A673 (cell line): ENCODE measurements around the gene CTNNA3. TPM values are rescaled to one million over a fixed set of nuclear protein-coding genes. Genes with fewer than 3 reads are reported as not detected.

Experiments used
- BruUV-seq: library from RNA; stranded (reverse); fragments of 400-500 nt; replicated peaks from 2 replicates; lab custom pipeline; 2021; lab: Mats Ljungman, UMichigan
- CTCF ChIA-PET: fragments of 300-600 bp; sonication (Branson Sonifier 250); formaldehyde crosslinking; loops from one replicate; lab custom pipeline; 2022; ENCODE audit warnings: antibody characterized with exemption; lab: Charles Lee
- POLR2A ChIA-PET: fragments of 300-600 bp; sonication (Branson Sonifier 250); formaldehyde crosslinking; loops from one replicate; lab custom pipeline; 2022; ENCODE audit warnings: antibody characterized with exemption; ENCODE audit not compliant: low non-redundant PET; lab: Charles Lee
- DNase-seq: peaks from one replicate; pipeline ENCODE4 v3.0.0-alpha.2; 2015; ENCODE audit warnings: low spot score
- H3K27ac ChIP-seq: fragments of 200-600 bp; sonication (generic); 2 replicates; pipeline ENCODE4 v1.5.1; 2016; ENCODE audit warnings: mixed run types, low read depth, mild to moderate bottlenecking, mixed read lengths, antibody characterized with exemption, low read length; ENCODE audit not compliant: poor library complexity, severe bottlenecking
- H3K27me3 ChIP-seq: fragments of 200-600 bp; sonication (generic); replicated peaks from 2 replicates; pipeline ENCODE4 v1.6.1; 2017; ENCODE audit warnings: mixed run types, low read depth, mild to moderate bottlenecking, mixed read lengths, antibody characterized with exemption, low read length; ENCODE audit not compliant: insufficient read depth, poor library complexity
- H3K36me3 ChIP-seq: fragments of 200-600 bp; sonication (generic); 2 replicates; pipeline ENCODE4 v1.6.1; 2016; ENCODE audit warnings: mixed run types, mild to moderate bottlenecking, mixed read lengths, antibody characterized with exemption, low read length; ENCODE audit not compliant: insufficient read depth, poor library complexity, severe bottlenecking
- H3K4me1 ChIP-seq: fragments of 200-600 bp; sonication (generic); 2 replicates; pipeline ENCODE4 v1.6.1; 2017; ENCODE audit warnings: mixed run types, mild to moderate bottlenecking, mixed read lengths, antibody characterized with exemption, low read length; ENCODE audit not compliant: insufficient read depth, poor library complexity, severe bottlenecking
- H3K4me3 ChIP-seq: fragments of 200-600 bp; sonication (generic); 2 replicates; pipeline ENCODE4 v1.5.1; 2016; ENCODE audit warnings: low read depth, mixed run types, mild to moderate bottlenecking, mixed read lengths, low read length; ENCODE audit not compliant: poor library complexity, severe bottlenecking
- H3K9me3 ChIP-seq: fragments of 200-600 bp; sonication (generic); 2 replicates; pipeline ENCODE4 v1.6.1; 2016; ENCODE audit warnings: mixed run types, low read depth, mild to moderate bottlenecking, mixed read lengths, antibody characterized with exemption, low read length; ENCODE audit not compliant: poor library complexity, severe bottlenecking
- EZH2 ChIP-seq: fragments of 200-600 bp; sonication (generic); IDR thresholded peaks from 2 replicates; pipeline ENCODE4 v1.6.1; 2017; ENCODE audit warnings: borderline replicate concordance, low read depth, mild to moderate bottlenecking, mixed read lengths, antibody characterized with exemption, low read length; ENCODE audit not compliant: poor library complexity, severe bottlenecking
- intact Hi-C: fragments of 100-400 bp; cut with micrococcal nuclease; formaldehyde crosslinking; loops from one replicate; pipeline ENCODE4 v1.10.0; 2022; ENCODE audit not compliant: unreplicated experiment
- total RNA-seq: library from RNA; stranded (reverse); gene quantifications from 2 replicates; pipeline ENCODE4 v1.2.3, GENCODE V29; 2021
- TF ChIP-seq, protein P1 (sequence below): fragments of 300-800, 200-600 bp; sonication (generic); conservative IDR thresholded peaks from 2 replicates; pipeline ENCODE4 v1.5.1; 2017; ENCODE audit warnings: low read depth, mild to moderate bottlenecking, antibody characterized with exemption, low read length, moderate library complexity, mixed read lengths

The CTNNA3 gene
- total RNA-seq, 1 experiment from 2014 or later = not detected

DNA sequence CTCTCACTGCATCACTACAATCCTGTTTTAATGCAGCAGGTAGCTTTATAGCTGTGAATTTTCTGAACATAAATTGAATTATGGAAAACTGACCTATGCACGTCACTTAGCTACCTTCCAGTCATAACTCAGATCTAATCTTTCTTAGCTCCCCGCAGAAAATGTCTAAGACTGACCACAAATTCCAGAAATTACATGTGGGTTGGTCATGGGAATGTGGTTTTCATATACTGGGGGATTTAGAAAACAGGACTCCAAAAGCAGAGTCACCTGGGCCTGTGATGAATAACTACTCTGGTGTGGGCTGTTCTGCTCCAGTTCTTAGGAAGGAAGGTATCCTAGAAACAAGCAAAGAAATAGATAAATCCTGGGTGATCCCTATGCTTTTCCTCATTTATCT, 948.5 kb downstream of the CTNNA3 start:
- no peak for TF ChIP-seq EZH2
- TF ChIP-seq, protein P1, sequence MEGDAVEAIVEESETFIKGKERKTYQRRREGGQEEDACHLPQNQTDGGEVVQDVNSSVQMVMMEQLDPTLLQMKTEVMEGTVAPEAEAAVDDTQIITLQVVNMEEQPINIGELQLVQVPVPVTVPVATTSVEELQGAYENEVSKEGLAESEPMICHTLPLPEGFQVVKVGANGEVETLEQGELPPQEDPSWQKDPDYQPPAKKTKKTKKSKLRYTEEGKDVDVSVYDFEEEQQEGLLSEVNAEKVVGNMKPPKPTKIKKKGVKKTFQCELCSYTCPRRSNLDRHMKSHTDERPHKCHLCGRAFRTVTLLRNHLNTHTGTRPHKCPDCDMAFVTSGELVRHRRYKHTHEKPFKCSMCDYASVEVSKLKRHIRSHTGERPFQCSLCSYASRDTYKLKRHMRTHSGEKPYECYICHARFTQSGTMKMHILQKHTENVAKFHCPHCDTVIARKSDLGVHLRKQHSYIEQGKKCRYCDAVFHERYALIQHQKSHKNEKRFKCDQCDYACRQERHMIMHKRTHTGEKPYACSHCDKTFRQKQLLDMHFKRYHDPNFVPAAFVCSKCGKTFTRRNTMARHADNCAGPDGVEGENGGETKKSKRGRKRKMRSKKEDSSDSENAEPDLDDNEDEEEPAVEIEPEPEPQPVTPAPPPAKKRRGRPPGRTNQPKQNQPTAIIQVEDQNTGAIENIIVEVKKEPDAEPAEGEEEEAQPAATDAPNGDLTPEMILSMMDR = no peak
- no peaks in the 10 kb centered on the region for H3K4me1 ChIP-seq
- no peaks in the 10 kb centered on the region for H3K36me3 ChIP-seq
- BruUV-seq = no TSS peak
- POLR2A ChIA-PET = no interaction called here
- H3K9me3 ChIP-seq = no peaks in the 10 kb centered on the region
- CTCF ChIA-PET = no interaction called here
- no peak for DNase-seq
- intact Hi-C loops = no loop called here
- no peak overlapping the region for H3K27ac ChIP-seq
- H3K27me3 ChIP-seq = no peaks in the 10 kb centered on the region
- no peak overlapping the region for H3K4me3 ChIP-seq

DNA sequence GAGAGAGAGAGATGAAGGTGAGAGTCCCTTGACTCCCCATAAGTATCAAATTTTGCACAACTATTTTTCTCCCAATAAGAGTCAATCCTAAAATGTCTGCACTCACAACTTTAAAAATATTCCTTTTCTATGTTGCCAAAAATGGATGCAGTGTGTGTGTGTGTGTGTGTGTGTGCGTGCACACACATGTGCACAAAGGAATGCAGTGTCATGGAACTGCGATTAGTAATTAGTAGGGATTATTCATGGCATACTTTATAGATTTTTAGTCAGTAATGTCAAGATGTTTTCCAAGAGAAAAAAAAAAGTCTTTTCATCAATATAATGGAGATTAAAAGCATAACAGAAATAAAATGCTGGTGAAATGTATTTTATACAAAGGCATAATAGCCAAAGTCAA, 949.3 kb downstream of the CTNNA3 start:
- Histone ChIP-seq H3K27me3 (no peaks in the 10 kb centered on the region), H3K27ac (no peak overlapping the region), H3K4me3 (no peak overlapping the region), H3K36me3 (no peaks in the 10 kb centered on the region), H3K9me3 (no peaks in the 10 kb centered on the region), H3K4me1 (no peaks in the 10 kb centered on the region)
- intact Hi-C loops = no loop called here
- TF ChIP-seq, protein P1 = no peak
- TF ChIP-seq EZH2 = no peak
- DNase-seq = no peak
- CTCF ChIA-PET = no interaction called here
- POLR2A ChIA-PET = no interaction called here
- BruUV-seq = no TSS peak

DNA sequence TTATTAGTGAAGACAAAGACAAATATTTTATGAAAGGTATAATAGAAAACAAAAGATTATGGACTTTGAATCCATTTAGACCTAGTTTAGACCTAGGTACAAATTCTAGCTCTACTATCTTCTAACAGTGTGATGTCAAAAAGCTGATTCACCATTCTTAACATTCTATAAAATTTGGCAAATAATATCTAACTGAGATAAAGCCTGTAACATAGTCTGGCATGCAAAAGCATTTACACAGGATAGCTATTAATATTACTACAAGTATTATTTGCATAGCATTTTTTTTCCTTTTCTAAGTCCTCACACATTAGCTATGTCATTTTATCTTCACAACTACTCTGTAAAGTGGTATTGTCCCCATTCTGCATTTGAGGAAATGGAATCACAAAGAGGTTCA, 949.7 kb downstream of the CTNNA3 start:
- TF ChIP-seq, protein P1 = no peak
- TF ChIP-seq EZH2 = no peak
- H3K4me1 ChIP-seq = no peaks in the 10 kb centered on the region
- CTCF ChIA-PET = no interaction called here
- no peaks in the 10 kb centered on the region for H3K27me3 ChIP-seq
- BruUV-seq = no TSS peak
- intact Hi-C loops = no loop called here
- POLR2A ChIA-PET = no interaction called here
- H3K9me3 ChIP-seq = no peaks in the 10 kb centered on the region
- no peaks in the 10 kb centered on the region for H3K36me3 ChIP-seq
- H3K4me3 ChIP-seq = no peak overlapping the region
- no peak for DNase-seq
- H3K27ac ChIP-seq = no peak overlapping the region
